ENCODE results near the gene OR4K13.

The OR4K13 gene, protein sequence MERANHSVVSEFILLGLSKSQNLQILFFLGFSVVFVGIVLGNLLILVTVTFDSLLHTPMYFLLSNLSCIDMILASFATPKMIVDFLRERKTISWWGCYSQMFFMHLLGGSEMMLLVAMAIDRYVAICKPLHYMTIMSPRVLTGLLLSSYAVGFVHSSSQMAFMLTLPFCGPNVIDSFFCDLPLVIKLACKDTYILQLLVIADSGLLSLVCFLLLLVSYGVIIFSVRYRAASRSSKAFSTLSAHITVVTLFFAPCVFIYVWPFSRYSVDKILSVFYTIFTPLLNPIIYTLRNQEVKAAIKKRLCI

GRCh38 chr14:20035938-20036337 lies at the start of gene OR4K13:
Gene OR4K13, minus strand, starts transcription at chr14:20036038. Its CDS starts 1,280 bp downstream, at chr14:20034758.
- H3K9ac ChIP-seq (ENCODE audit: low read length in 5 of 5): no peak within 1 kb of the TSS
- no peak within 1 kb of the TSS for H3K27ac ChIP-seq (ENCODE audit: low read depth, low read length)
- no peak within 1 kb of the TSS for H3K4me3 ChIP-seq (ENCODE audit: low read depth in 1 of 5, low read length in 5 of 5)
- peaks cover 0 to 2% (median 0%) of the 10 kb centered on the region in 5 donors for H3K27me3 ChIP-seq (ENCODE audit: control insufficient read depth in 5 of 5, insufficient read depth in 4 of 5, low read length in 5 of 5)
- H3K9me3 ChIP-seq (ENCODE audit: control insufficient read depth in 5 of 5, low read length in 5 of 5): peaks cover 0 to 3% (median 0%) of the 10 kb centered on the region in 5 donors
- no peaks in the 10 kb centered on the region for H3K4me1 ChIP-seq (ENCODE audit: control insufficient read depth in 5 of 5, insufficient read depth in 5 of 5, low read length in 5 of 5)
- no peaks in the 10 kb centered on the region for H3K36me3 ChIP-seq (ENCODE audit: control insufficient read depth in 5 of 5, insufficient read depth in 5 of 5, low read length in 5 of 5)

DNA sequence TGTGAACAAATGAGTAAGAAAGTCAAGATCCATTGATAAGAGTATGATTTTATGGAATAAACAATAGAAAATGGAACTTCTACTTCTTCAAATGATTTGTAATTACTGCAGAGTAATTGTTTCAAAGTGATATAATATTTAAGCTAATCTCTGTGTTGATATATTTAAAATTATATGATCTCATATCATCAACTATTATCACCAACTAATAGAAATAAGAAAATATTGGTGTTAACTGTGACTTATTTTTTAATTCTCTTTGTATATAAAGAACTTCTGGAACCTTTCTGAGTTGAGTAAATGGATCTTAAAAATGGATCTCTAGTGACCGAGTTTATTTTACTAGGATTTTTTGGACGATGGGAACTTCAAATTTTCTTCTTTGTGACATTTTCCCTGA lies 23.9 kb upstream of the OR4K13 start, which contains the start of gene OR4L1:
Gene OR4L1, plus strand, starts transcription at position 301 of the 400 bp plus-strand sequence. Its CDS starts 0 bp downstream, at position 301.
- no peak within 1 kb of the TSS for H3K9ac ChIP-seq (ENCODE audit: low read length in 5 of 5)
- H3K27ac ChIP-seq (ENCODE audit: low read depth, low read length): no peak within 1 kb of the TSS
- no peaks in the 10 kb centered on the region for H3K27me3 ChIP-seq (ENCODE audit: control insufficient read depth in 5 of 5, insufficient read depth in 4 of 5, low read length in 5 of 5)
- no peaks in the 10 kb centered on the region for H3K36me3 ChIP-seq (ENCODE audit: control insufficient read depth in 5 of 5, insufficient read depth in 5 of 5, low read length in 5 of 5)
- peaks cover 0 to 5% (median 4%) of the 10 kb centered on the region in 5 donors for H3K9me3 ChIP-seq (ENCODE audit: control insufficient read depth in 5 of 5, low read length in 5 of 5)
- no peak within 1 kb of the TSS for H3K4me3 ChIP-seq (ENCODE audit: low read depth in 1 of 5, low read length in 5 of 5)
- H3K4me1 ChIP-seq (ENCODE audit: control insufficient read depth in 5 of 5, insufficient read depth in 5 of 5, low read length in 5 of 5): no peaks in the 10 kb centered on the region

DNA sequence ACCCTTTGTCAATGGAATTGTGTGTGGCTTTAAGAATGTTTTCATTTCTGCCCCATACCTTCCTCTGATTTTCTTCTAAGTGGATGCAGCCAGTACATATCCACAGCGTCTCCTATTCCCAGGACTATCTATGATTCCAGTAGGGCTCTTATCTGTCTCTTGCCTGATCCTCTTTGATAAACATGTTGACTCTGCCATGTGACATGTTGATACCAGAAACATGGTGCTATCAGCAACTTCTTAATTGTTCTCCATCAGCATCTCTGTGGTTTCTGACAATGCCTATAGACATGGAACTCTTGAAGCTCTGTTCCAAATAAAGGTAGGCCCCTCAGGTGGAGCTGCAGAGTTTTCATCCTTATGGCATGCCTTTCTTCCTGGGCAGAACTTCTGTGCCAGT lies 12.4 kb upstream of the OR4K13 start:
- H3K4me3 ChIP-seq (ENCODE audit: low read depth in 1 of 5, low read length in 5 of 5): no peak overlapping the region
- no peaks in the 10 kb centered on the region for H3K36me3 ChIP-seq (ENCODE audit: control insufficient read depth in 5 of 5, insufficient read depth in 5 of 5, low read length in 5 of 5)
- no peak overlapping the region for H3K9ac ChIP-seq (ENCODE audit: low read length in 5 of 5)
- no peaks in the 10 kb centered on the region for H3K4me1 ChIP-seq (ENCODE audit: control insufficient read depth in 5 of 5, insufficient read depth in 5 of 5, low read length in 5 of 5)
- no peaks in the 10 kb centered on the region for H3K27me3 ChIP-seq (ENCODE audit: control insufficient read depth in 5 of 5, insufficient read depth in 4 of 5, low read length in 5 of 5)
- peaks cover 0 to 2% (median 0%) of the 10 kb centered on the region in 5 donors for H3K9me3 ChIP-seq (ENCODE audit: control insufficient read depth in 5 of 5, low read length in 5 of 5)
- H3K27ac ChIP-seq (ENCODE audit: low read depth, low read length): no peak overlapping the region

- Histone ChIP-seq H3K4me3 (ENCODE audit: low read depth in 1 of 5, low read length in 5 of 5) (no peak overlapping the region), H3K9me3 (ENCODE audit: control insufficient read depth in 5 of 5, low read length in 5 of 5) (peaks cover 0 to 2% (median 0%) of the 10 kb centered on the region in 5 donors), H3K27ac (ENCODE audit: low read depth, low read length) (no peak overlapping the region), H3K4me1 (ENCODE audit: control insufficient read depth in 5 of 5, insufficient read depth in 5 of 5, low read length in 5 of 5) (no peaks in the 10 kb centered on the region), H3K9ac (ENCODE audit: low read length in 5 of 5) (no peak overlapping the region), H3K27me3 (ENCODE audit: control insufficient read depth in 5 of 5, insufficient read depth in 4 of 5, low read length in 5 of 5) (no peaks in the 10 kb centered on the region), H3K36me3 (ENCODE audit: control insufficient read depth in 5 of 5, insufficient read depth in 5 of 5, low read length in 5 of 5) (no peaks in the 10 kb centered on the region)
Measured at GRCh38 chr14:20044243-20044642, 8.4 kb upstream of the OR4K13 start.

GRCh38 chr14:20035449-20035848 lies 389 bp downstream of the OR4K13 start:
- H3K27me3 ChIP-seq (ENCODE audit: control insufficient read depth in 5 of 5, insufficient read depth in 4 of 5, low read length in 5 of 5): peaks cover 0 to 2% (median 0%) of the 10 kb centered on the region in 5 donors
- H3K36me3 ChIP-seq (ENCODE audit: control insufficient read depth in 5 of 5, insufficient read depth in 5 of 5, low read length in 5 of 5): no peaks in the 10 kb centered on the region
- no peaks in the 10 kb centered on the region for H3K4me1 ChIP-seq (ENCODE audit: control insufficient read depth in 5 of 5, insufficient read depth in 5 of 5, low read length in 5 of 5)
- no peak overlapping the region for H3K27ac ChIP-seq (ENCODE audit: low read depth, low read length)
- no peak overlapping the region for H3K4me3 ChIP-seq (ENCODE audit: low read depth in 1 of 5, low read length in 5 of 5)
- no peak overlapping the region for H3K9ac ChIP-seq (ENCODE audit: low read length in 5 of 5)
- H3K9me3 ChIP-seq (ENCODE audit: control insufficient read depth in 5 of 5, low read length in 5 of 5): peaks cover 0 to 3% (median 0%) of the 10 kb centered on the region in 5 donors

DNA sequence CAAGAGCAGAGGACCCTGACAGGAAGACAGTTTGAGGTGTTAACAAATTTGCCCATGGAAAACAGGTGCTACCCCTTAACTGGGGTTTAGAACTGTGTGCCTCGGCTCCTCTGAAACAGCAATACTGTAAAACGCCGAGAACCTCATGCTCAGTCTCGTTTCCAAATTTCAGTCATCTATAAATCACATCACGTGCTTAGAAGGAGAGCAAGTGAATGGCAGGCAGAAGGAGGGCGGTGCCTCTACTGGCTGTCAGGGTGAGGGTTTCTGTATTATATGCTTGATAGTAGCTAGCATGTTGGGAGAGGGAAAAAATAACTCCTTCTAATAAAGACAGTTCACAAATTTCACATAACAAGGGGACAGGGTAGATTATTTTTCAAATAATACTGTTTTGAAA lies 4.8 kb downstream of the OR4K13 start:
- Histone ChIP-seq H3K27ac (ENCODE audit: low read depth, low read length) (no peak overlapping the region), H3K36me3 (ENCODE audit: control insufficient read depth in 5 of 5, insufficient read depth in 5 of 5, low read length in 5 of 5) (no peaks in the 10 kb centered on the region), H3K9me3 (ENCODE audit: control insufficient read depth in 5 of 5, low read length in 5 of 5) (peaks cover 0 to 3% (median 0%) of the 10 kb centered on the region in 5 donors), H3K4me3 (ENCODE audit: low read depth in 1 of 5, low read length in 5 of 5) (no peak overlapping the region), H3K9ac (ENCODE audit: low read length in 5 of 5) (no peak overlapping the region), H3K4me1 (ENCODE audit: control insufficient read depth in 5 of 5, insufficient read depth in 5 of 5, low read length in 5 of 5) (no peaks in the 10 kb centered on the region), H3K27me3 (ENCODE audit: control insufficient read depth in 5 of 5, insufficient read depth in 4 of 5, low read length in 5 of 5) (peaks cover 0 to 2% (median 0%) of the 10 kb centered on the region in 5 donors)

DNA sequence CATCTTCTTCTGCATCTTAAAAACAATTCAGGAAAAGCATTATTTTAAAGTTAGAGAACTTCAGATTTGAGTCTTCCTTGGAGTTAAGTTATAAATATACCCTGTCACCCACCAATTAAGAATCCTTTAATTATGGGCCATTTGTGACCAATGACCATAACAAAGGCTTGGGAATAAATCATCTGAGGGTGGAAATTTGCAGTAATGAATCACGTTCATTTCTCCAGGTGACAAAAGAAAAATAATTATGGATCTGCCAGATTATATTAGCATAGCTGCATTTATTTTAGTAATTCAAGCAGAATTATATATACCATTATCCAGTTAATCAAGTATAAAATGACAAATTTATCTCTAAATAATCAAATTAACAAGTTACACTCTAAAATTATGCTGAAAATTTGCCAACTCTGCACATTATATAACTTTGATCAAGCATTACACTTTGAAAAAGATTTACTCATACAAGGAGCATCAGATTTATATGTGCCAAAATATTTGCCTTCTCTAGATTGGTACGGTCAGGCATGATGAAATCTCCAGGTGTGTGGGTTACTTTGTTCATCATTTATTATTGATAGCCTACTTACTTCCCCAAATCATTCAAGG lies 16.5 kb downstream of the OR4K13 start, which contains the start of gene OR4K14:
Gene OR4K14, minus strand, starts transcription at position 51 of the 609 bp plus-strand sequence. CDS start 4,114 bp downstream, outside the sequence.
- Histone ChIP-seq H3K9ac (ENCODE audit: low read length in 5 of 5) (no peak within 1 kb of the TSS), H3K27me3 (ENCODE audit: control insufficient read depth in 5 of 5, insufficient read depth in 4 of 5, low read length in 5 of 5) (no peaks in the 10 kb centered on the region), H3K36me3 (ENCODE audit: control insufficient read depth in 5 of 5, insufficient read depth in 5 of 5, low read length in 5 of 5) (no peaks in the 10 kb centered on the region), H3K4me1 (ENCODE audit: control insufficient read depth in 5 of 5, insufficient read depth in 5 of 5, low read length in 5 of 5) (no peaks in the 10 kb centered on the region), H3K9me3 (ENCODE audit: control insufficient read depth in 5 of 5, low read length in 5 of 5) (peaks cover 0 to 5% (median 4%) of the 10 kb centered on the region in 5 donors), H3K27ac (ENCODE audit: low read depth, low read length) (no peak within 1 kb of the TSS), H3K4me3 (ENCODE audit: low read depth in 1 of 5, low read length in 5 of 5) (no peak within 1 kb of the TSS)

GRCh38 chr14:20008156-20008555 lies 27.7 kb downstream of the OR4K13 start:
- Histone ChIP-seq H3K27ac (ENCODE audit: low read depth, low read length) (no peak overlapping the region), H3K4me1 (ENCODE audit: control insufficient read depth in 5 of 5, insufficient read depth in 5 of 5, low read length in 5 of 5) (no peaks in the 10 kb centered on the region), H3K9ac (ENCODE audit: low read length in 5 of 5) (no peak overlapping the region), H3K4me3 (ENCODE audit: low read depth in 1 of 5, low read length in 5 of 5) (no peak overlapping the region), H3K36me3 (ENCODE audit: control insufficient read depth in 5 of 5, insufficient read depth in 5 of 5, low read length in 5 of 5) (no peaks in the 10 kb centered on the region), H3K27me3 (ENCODE audit: control insufficient read depth in 5 of 5, insufficient read depth in 4 of 5, low read length in 5 of 5) (no peaks in the 10 kb centered on the region), H3K9me3 (ENCODE audit: control insufficient read depth in 5 of 5, low read length in 5 of 5) (peaks cover 0 to 6% (median 4%) of the 10 kb centered on the region in 5 donors)

DNA sequence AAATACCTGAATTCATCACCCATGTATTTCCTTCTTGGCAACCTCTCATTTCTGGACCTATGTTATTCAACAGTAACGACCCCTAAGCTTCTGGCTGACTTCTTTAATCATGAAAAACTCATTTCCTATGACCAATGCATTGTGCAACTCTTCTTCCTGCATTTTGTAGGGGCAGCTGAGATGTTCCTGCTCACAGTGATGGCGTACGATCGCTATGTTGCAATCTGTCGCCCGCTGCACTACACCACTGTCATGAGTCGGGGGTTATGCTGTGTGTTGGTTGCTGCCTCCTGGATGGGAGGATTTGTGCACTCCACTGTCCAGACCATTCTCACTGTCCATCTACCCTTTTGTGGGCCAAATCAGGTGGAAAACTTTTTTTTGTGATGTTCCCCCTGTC lies 33.5 kb downstream of the OR4K13 start:
- peaks cover 0 to 3% (median under 1%) of the 10 kb centered on the region in 5 donors for H3K9me3 ChIP-seq (ENCODE audit: control insufficient read depth in 5 of 5, low read length in 5 of 5)

GRCh38 chr14:20001863-20002262 lies 34.0 kb downstream of the OR4K13 start, which contains the start of gene OR4Q2:
Gene OR4Q2, plus strand, starts transcription at chr14:20002163.
- no peak within 1 kb of the TSS for H3K27ac ChIP-seq (ENCODE audit: low read depth, low read length)

More for the DNA sequence above, 33.5 kb downstream of the OR4K13 start:
- H3K9ac ChIP-seq (ENCODE audit: low read length in 5 of 5): no peak overlapping the region
- no peak overlapping the region for H3K27ac ChIP-seq (ENCODE audit: low read depth, low read length)
- H3K4me3 ChIP-seq (ENCODE audit: low read depth in 1 of 5, low read length in 5 of 5): no peak overlapping the region
- H3K4me1 ChIP-seq (ENCODE audit: control insufficient read depth in 5 of 5, insufficient read depth in 5 of 5, low read length in 5 of 5): no peaks in the 10 kb centered on the region
- no peaks in the 10 kb centered on the region for H3K27me3 ChIP-seq (ENCODE audit: control insufficient read depth in 5 of 5, insufficient read depth in 4 of 5, low read length in 5 of 5)
- H3K36me3 ChIP-seq (ENCODE audit: control insufficient read depth in 5 of 5, insufficient read depth in 5 of 5, low read length in 5 of 5): no peaks in the 10 kb centered on the region

More at GRCh38 chr14:20001863-20002262, 34.0 kb downstream of the OR4K13 start, which contains the start of gene OR4Q2:
- Histone ChIP-seq H3K9ac (ENCODE audit: low read length in 5 of 5) (no peak within 1 kb of the TSS), H3K27me3 (ENCODE audit: control insufficient read depth in 5 of 5, insufficient read depth in 4 of 5, low read length in 5 of 5) (no peaks in the 10 kb centered on the region), H3K9me3 (ENCODE audit: control insufficient read depth in 5 of 5, low read length in 5 of 5) (peaks cover 0 to 3% (median 0%) of the 10 kb centered on the region in 5 donors), H3K4me1 (ENCODE audit: control insufficient read depth in 5 of 5, insufficient read depth in 5 of 5, low read length in 5 of 5) (no peaks in the 10 kb centered on the region), H3K36me3 (ENCODE audit: control insufficient read depth in 5 of 5, insufficient read depth in 5 of 5, low read length in 5 of 5) (no peaks in the 10 kb centered on the region), H3K4me3 (ENCODE audit: low read depth in 1 of 5, low read length in 5 of 5) (no peak within 1 kb of the TSS)
